HS-27A (cell line): ENCODE results near the gene CST5.
"Not testable (repeated sequence)": the region's sequence is repeated elsewhere in the genome, so short reads cannot be mapped to it uniquely, and the experiment has no call there.

Experiments
- DNase-seq: peaks from one replicate; pipeline ENCODE4 v3.0.0-alpha.2; 2012; ENCODE audit warnings: low read depth, missing footprints

CST5 gene, protein sequence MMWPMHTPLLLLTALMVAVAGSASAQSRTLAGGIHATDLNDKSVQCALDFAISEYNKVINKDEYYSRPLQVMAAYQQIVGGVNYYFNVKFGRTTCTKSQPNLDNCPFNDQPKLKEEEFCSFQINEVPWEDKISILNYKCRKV

DNA sequence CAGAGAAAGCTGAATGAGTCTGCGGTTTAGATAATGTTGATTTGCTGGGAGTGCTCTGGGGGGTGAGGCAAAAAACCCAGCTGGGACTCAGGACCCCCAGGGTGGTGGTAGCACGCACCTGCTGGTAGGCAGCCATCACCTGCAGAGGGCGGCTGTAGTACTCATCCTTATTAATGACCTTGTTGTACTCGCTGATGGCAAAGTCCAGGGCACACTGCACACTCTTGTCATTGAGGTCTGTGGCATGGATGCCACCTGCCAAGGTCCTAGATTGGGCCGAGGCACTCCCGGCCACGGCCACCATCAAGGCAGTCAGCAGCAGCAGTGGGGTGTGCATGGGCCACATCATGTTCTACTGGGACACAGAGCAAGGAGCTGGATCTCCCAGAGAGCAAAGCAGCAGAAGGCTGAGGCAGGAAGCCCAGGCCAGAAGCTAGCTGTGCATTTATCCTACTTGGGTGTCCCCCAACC, at the start of gene CST5:
Gene CST5 (minus strand): TSS at position 421 of the 471 bp plus-strand sequence. CDS start 72 bp downstream, at position 349.
- no peak for DNase-seq

DNA sequence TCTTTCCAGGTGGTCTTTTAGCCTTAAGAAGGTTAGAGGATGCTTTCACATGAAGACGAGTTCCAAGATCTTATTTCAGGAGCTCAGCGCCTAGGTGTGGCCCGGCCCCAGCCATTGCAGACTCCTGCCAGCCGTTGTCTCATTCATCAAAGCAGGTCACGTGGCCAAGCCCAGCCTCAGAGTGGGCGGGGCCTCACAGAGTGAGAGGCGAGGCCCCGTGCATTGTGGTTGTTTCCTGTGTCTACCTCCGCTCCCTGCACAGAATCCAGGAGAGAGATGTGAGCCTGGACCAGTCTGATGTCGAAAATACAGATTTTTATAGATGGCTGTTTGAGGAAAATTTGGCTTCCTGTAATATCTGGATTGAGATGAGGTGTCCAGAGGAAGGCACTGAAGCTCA, 49.2 kb upstream of the CST5 start:
- DNase-seq, result no peak

DNA sequence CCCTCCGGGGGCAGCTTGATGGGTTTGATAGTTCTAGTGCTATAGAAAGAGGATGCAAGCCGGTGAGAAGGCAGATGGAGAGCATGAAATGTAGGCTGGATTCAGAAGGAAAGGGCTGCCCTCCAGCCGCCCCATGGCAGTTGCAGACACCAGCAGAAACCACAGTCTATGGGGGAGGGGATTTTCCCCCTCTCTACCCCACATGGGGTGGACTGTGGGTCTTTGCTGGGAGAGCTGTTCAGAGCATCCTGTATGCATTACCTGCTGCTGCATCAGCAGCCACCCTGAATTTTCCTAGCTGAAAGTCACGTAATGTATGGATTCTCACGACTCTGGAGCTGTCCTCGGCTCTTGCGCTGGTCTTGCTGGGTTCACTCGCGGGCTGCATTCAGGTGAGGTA, 48.8 kb upstream of the CST5 start:
- DNase-seq, result no peak

DNA sequence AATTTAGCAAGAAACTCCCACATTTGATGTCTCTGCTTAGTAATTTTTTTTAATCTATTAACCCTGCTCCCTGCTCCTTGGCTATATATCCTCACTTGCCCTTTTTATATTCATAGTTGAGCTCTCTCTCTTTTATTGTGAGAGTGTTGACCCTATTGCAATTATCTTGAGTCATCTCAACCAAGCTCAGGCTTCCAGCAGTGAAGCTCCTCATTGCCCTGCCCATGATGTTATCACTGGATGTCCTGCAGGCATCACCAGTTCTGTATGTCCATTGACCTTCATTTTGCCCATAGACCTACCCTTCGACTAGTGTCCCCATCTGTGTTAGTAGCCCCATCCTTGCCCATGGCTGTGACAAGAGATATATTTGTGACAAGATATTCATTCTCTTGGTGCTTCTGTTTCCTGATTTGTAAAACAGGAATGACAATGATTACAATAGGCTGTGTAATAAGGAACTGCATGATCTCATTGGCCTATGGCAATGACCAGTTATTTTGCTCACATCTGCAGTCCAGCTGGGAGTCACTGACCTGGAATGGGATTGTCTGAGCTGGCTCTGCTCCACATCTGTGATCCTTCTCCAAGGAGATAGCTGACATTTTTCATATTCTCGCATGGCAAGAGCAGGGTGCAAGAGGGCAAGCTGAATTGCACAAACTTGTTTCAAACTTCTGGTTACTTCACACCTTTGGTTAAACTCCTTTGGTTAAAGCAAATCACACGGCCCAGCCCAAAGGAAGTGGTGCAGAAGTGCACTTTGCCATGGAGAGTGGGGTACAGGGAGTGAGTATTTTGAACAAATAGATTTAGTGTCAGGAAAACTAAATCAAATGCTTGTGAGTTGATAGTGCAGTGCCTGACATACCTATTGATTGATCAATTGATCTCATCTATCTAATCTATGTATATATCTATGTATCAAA, 47.7 kb upstream of the CST5 start:
- no peak for DNase-seq

DNA sequence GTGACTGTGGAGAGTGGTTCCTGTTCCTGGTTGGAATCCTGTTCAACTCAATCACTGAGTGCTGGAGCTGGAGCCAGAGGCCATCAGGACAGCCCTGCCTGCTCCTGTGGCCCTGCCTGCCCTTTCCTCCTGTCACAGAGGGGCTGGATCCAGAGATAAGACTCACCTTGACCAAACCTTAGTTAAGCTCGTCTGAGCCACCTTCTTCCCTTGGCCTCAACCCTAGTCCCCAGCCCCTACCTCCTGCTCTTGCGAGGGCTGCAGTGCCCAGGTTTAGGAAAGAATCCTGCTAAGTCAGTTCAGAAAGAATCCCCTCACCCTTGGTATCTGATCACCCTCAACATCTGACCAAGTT, 47.0 kb upstream of the CST5 start:
- DNase-seq, result no peak

DNA sequence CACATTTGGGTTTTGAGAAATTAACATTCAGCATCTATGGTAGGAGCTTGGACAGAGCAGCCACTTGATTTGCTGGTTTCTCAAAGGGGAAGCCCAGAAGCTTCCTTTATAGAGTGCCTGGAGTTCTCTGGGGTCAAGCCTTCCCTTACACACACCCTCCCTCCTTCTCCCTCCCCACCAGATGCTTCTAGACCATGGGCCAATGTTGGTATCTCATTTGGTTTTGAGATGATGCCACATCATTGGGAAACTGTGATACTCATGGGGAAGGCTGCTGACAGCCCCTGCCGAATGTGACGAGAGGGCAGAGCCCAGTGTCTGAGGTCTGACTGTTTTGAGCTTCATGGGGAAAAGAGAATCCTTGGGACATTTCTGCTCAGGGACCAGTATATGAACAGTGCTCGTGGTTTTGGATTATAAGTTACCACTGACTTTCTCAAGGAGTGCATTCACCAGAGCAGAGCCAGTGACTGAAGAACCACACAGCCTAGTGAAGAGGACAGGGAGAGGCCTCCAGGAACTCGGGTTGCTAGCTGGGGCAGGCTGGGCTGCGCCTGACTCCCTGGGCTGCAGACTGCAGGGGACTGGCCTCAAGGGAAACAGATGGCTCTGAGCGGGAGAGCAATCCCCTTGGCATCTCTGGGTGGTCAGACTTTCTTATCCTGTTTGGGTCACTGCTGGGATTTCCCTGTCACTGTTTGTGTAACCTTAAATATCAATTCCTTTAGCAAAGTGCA, 46.4 kb upstream of the CST5 start:
- DNase-seq, result no peak

DNA sequence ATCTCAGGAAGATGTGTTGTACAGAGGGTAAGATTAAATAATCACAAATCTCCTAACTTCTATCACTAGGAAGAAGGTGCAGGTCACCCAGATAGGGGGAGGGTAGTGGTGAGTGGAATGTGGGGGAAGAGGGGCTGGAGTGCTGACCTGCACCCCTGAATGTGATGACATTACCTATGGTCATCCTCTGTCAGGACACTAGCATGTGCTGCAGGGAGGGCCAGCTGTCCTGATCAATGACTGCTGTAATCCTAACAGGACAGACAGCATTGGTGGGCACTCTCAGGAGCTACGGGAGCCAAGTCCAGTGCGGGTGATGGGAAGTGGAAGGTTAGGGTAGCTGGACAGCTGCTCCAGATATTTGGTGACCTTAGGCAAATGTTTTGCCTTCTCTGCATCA, 45.2 kb upstream of the CST5 start:
- DNase-seq, result no peak

DNA sequence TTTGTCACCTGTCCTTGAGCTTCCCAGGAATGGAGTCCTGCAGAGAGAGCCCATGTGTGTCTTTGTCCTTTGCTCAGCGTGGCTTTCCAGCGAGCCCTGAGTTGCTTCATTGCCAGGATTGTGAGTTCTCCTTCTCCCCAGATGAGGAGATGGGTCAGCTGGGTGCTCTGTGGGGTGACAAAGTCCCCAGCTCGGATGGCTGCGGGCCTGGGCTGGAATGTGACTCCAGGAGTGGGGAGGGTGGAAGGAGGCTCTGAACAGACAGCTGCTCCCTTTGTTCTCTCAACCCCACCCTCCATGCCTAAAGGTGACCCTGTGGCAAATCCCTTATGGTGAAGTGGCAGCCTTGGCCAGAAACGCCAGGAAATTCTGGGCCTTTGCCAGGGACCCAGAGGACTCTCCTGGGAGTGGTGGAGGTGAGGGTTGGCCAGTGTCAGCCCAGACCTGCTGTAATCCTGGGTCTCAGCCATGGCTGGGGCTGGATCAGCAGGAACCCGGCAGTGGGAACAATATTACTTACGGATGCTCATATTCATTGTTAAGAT, 44.4 kb upstream of the CST5 start:
- DNase-seq, result no peak

DNA sequence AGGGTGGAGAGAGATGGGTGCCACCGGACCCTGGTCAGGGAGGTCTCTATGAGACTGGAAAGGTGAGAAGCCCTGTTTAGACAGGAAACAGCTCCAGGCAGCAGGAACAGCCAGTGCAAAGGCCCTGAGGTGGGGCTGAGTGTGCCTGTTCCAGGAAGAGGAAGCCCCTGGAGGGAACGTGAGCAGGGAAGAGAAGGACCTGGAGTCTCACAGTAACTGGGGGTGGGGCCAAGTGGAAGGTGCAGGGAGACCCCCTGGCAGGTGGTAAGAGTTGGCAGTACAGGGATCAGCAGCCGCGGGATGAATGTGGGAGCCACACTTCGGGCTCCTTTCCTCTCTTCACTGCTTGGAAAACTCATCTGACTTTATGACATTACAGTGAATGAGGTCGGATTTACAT, 43.8 kb upstream of the CST5 start:
- DNase-seq, result no peak

DNA sequence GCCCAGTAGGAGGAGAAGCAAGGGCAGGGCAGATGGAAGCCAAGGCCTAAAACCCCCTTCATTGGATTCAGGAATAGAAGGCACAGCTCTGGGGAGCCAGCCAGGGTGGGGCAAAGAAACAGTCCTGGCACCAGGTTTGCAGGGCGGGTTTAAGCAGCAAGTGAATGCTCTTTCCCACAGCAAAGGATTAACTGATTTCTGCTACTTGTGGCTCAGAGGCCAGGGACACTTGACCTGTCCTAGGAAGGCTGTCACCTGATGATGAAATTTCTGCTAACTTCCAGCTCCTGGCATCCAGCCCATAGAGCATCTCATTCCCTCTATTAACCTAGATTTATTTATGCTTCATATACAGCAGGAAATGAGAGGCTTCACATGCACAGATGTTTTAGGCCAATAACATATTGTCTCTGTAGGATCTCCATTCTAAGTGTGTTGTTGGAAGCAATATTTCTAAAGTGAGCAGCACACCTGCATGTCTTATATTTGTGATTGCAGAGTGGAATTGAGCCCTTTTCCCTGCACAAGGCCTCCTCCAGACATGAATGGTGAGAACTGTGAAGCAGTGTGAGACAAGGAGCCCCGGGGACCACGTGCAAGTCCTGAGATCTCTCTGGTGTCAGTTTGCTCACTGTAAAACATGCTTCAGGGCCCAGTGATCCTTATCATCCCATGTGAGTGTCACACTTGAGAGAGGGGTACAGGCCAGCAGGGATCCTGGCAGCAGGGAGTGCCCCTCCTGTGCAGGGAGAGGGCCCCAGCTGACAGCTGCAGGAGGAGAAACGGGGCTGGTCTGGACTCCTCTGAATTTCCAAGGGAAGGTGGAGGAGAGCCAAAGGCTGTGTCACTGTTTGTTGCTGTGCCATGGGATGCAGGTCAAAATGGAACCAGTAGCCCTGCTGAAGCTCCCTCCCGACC, 41.1 kb upstream of the CST5 start:
- DNase-seq, result no peak

DNA sequence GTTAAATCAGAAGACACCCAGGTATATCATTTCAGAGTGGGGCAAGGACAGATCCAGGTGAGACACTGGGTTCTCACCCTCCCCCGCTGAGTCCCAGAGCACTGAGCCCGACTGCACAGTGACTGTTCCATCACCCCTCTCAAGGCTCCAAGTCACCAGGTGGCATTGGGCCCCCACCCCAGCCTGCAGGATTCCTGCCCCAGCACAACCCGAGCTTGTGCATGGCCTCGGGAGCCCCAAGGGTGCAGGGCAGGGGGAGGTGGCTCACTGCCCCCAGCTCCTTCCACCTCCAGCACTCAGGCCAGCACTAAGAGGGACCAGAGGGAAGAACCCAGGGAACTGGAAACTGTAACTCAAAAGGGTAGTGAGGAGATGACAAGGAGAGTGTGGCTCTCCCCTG, 39.3 kb upstream of the CST5 start:
- DNase-seq, result no peak

DNA sequence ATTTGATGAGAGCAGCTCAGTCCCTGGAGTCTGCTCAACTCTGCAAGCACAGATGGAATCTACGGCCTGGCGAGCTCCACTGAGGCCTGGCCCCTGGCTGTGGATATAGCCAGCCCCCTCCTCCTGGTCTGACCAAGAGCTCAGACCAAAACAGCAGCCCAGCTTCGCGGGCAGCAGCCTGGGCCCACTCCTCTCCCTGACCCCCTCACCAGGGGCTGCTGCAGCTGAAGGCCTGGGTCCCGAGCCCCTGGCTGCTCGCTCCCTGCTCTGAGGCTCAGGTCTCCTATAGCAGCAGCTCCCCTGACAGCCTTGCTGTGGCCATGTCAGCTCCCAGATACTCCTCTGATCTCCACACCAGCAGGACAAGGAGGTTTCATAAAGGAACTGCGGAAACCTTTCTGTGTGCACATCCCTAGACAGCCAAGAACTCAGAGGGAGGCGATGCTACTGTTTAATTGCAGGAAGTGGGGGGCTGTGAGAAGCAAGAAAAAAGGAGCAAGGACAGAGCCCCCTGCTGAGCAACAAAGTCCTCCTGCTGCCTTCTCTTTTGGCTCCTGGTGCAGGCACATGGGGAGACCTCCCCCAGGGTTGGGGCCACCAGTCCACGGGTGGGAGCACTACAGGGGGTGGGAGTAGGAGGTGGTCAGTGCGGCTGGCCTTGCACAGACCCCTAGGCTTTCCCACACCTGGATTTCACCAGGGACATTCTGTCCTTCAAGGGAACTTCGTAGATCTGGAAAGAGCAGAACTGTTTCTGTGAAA, 38.7 kb upstream of the CST5 start:
- no peak for DNase-seq

DNA sequence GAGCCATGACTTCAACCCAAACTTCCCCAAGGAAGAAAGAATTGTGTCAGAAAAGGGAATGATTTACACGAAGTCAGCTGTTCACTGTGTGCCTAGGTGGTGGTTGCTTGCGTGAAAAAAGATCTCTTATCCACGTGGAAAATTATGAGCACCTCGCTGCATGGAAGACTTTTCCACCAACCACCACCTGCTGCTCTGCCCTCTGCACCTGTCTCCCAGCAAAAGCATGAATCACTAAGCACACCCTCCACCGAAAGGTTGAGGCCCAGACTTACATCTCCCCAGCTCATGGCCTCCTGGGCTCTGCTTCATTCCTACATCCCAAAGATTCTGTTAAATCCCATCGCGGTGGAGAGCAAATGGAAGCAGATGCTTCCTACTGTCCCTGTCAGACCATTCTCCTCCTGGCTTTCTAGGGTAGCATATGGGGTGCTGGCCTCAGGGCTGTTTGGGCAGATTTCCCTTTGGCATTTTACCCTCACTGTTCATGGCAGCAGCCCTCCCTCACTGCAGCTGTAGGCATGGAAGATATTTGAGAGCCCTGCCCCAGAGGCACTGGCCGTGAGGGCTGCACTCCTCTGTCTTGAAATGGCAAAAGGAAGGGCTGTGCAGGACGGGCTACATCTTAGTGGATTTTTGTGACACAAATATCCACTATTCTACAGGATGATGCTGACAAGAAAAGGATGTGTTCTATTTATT, 37.6 kb upstream of the CST5 start:
- no peak for DNase-seq

DNA sequence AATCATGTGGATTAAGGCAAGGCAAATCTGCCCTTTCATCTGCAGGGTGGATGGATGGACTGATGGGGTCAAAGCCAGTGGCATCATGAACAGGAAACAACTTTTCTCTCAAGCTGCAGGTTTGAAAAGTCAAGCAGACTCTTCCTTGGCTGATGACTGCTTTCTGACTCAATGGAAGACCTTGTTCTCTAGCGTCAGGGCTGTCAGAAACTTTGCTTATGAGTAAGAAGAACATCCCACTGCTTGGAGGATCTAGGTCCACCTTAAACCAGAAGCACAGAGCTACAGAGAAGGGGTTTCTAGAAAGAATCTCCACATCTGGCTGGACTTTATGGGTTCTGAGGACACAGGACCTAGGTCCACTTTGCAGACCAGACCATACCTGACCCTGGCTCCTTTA, 36.3 kb upstream of the CST5 start:
- DNase-seq, result no peak

DNA sequence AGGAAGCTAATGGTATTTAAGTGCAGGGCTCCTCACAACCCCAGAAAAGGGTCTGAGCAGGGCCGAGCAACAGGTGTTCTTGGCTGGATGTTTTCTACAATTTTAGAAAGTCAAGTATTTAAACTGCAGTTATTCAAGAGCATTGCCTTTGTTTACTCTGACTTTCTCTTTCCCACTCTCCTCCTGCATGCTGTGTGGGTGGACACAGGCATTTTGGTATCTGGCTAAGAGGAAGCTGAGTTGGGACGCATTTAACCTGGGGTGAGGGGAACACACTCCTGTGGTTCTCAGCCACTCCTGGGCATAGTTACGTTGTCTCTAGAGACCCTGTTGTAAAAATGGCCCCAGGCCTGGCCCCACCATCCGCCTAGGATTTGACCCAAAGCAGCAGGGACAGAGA, 34.9 kb upstream of the CST5 start:
- DNase-seq, result not testable (repeated sequence)

DNA sequence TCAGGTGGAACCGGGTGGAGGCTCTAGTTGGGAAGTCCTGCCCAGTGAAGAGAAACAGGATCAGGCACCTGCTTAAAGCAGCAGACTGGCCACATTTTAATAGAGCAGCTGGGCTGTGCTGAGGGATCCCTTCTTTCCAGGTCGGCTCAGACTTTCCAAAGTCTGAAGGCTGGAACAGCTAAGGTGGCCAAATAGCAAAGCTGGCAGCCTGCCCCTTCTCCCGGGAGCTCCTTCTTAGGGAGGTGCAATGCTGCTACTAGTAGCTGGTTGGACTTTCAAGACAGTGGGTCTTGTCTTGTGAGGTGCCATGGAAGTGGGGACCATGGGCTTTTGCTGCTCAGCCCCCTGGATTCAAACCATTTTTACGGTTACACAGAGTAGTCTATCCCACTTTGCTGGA, 30.7 kb upstream of the CST5 start:
- no peak for DNase-seq

DNA sequence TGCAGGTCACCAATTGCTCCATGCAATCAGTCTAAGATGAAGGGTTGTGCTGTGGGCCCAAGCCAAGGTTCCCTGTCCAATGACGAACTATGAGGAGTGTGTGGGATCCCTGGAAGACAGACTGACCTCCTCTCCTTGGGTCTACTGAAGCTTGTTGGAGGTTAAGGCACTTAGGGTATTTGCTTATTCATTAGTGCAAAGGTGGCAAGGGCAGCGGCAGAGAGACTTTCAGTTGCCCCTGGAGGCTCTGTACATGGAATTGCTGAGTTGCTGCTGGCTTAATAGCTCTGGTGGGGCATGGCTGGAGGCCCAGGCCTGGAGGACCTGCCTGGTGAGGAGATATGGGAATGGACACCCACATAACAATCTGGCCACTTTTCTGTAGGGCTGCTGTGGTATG, 29.8 kb upstream of the CST5 start:
- no peak for DNase-seq

DNA sequence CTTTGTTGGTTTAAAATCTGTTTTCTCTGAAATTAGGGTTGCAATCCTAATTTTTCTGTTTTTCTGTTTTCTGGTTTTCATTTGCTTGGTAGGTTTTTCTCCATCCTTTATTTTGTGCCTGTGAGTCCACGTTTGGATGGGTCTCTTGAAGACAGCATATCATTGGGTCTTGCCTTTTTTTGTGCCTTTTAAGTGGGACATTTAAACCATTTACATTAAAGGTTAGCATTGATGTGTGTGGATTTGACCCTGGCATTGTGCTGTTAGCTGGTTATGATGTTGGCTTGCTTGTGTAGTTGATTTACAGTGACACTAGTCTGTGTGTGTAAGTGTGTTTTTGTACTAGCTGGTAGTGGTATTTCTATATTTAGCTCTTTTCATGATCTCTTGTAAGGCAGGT, 28.0 kb upstream of the CST5 start:
- DNase-seq, result no peak

DNA sequence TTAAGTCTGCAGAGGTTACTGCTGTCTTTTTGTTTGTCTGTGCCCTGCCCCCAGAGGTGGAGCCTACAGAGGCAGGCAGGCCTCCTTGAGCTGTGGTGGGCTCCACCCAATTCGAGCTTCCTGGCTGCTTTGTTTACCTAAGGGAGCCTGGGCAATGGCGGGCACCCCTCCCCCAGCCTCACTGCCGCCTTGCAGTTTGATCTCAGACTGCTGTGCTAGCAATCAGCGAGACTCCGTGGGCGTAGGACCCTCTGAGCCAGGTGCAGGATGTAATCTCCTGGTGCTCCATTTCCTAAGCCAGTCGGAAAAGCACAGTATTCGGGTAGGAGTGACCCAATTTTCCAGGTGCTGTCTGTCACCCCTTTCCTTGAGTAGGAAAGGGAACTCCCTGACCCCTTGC, 22.8 kb upstream of the CST5 start:
- not testable (repeated sequence) for DNase-seq

DNA sequence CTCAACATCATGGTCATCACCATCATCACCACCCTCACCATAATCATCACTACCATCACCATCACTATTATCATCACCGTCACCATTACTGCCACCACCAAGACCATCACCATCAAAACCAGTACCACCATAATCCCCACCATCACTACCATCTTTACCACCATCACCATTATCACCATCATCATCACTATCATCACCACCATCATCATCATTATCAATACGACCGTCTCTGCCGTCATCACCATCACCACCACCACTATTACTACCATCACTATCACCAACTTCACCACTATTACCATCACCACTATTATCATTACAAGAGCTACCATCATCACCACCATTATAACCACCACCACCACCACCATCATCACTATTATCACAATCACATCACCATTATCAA, 11.3 kb upstream of the CST5 start:
- not testable (repeated sequence) for DNase-seq
